NCI-H774 (cell line): Measurements from ENCODE around the gene KPTN.

Experiments used
- DNase-seq: peaks from one replicate; lab custom pipeline; 2025; lab: John Stamatoyannopoulos, UW

The KPTN gene

GRCh38 chr19:47508721-47509120 is 24.7 kb upstream of the KPTN start:
- DNase-seq = no peak

- no peak for DNase-seq
Measured at GRCh38 chr19:47507924-47508553, 24.0 kb upstream of the KPTN start.

DNA sequence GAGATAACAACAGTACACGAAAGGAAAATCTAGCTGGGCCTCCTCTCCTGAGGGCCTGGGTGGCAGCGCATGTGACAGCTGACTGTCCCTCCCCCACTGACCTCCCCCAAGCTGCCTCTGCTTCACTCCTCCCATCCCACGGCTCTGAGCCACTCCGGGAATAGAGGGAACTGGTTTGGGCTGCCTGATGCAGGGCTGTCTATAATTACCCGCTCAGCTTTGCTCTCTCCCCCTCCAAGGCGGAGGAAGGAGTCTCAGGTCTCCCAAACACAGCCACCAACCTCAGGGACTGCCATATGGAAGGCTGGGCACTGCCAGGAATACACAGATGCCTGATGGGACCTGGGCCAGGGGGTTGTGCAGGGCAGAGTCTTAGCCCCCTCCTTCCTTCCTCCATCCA is 23.0 kb upstream of the KPTN start:
- DNase-seq = no peak

GRCh38 chr19:47506459-47506858 is 22.4 kb upstream of the KPTN start:
- no peak for DNase-seq

DNA sequence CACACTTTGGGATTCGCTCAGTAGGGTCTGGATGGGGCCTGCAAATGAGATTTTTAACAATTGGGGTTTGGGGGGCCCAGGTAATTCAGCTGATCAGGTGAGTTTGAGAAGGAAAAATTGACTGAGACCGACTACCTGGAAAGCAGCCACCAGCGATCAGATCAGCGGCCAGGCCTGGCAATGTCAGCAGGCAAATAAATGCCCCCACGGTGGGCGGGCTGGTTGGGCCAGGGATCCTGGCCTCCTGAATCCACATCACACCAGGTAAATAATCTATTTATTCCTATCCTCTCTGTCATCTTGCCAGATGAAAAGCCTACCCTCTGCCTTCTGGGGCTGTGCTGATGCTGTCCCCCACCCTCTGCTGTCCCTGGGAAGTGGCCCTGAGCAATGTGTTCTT is 21.5 kb upstream of the KPTN start:
- DNase-seq = no peak

GRCh38 chr19:47503826-47504150 is 19.8 kb upstream of the KPTN start:
- no peak for DNase-seq

GRCh38 chr19:47503130-47503825 is 19.3 kb upstream of the KPTN start:
- no peak for DNase-seq

DNA sequence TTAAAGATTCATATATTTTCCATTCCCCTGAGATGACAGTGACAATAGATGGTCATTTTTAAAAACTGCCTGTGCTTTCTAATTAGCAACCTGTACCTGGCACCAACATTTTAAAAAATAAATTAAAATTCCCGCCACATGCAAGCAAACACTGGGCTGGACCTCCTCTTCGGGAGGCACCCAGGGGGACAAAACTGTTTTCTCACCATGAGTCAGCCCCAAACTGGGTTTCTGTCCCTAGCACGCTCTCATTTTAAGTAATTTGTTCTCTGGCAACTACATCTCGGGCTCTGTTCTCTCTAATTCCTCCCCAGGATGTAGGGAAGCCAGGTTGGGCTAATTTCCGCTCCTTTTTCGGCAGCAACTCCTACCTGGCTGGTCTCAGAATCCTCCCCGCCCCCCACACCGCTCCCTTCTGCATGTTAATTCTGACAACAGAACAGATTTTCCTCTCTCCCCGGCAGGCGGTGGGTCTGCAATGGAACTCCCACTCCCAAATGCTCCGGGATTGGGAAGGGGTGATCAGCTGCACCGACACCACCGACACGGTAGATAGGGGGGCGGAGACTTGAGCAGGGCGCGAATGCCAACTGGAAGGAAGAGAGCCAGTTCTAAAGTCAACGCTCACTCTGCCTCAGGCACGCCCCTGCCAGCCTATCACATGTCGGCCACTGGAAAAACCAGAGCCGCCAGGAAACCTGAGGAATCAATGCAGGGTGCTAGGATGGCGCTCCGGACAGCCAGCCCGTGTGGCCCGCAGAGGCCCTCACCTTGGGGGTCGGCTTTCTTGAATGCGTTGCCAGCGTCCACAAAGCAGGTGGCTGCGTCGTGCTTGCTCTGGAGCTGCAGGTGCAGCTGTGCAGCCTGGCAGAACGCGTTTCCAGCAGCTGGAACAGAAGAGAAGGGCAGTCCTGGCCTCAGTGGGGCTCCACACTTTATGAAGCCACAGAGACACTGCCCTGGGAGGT is 16.1 kb upstream of the KPTN start:
- no peak for DNase-seq

DNA sequence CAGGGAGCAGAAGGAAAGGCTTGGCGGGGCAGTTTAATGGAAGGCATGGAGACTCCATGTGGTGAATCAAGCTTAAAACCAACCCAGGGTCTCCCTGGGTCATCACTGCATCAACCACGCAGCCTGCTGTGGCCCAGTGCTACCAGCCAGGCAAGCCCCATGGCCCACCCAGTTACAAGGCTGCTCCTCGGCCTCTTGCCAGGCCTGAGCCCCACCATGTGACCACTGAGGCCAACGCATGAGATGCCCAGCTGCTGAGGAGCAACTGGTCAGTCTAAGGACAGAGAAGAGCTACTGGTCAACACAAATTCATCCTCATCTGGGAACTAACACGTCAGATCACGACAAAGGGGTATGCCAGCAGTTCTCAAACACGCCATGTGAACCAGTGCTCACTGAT is 15.4 kb upstream of the KPTN start:
- DNase-seq = no peak

- no peak for DNase-seq
Measured at GRCh38 chr19:47498561-47498960, 14.5 kb upstream of the KPTN start.

DNA sequence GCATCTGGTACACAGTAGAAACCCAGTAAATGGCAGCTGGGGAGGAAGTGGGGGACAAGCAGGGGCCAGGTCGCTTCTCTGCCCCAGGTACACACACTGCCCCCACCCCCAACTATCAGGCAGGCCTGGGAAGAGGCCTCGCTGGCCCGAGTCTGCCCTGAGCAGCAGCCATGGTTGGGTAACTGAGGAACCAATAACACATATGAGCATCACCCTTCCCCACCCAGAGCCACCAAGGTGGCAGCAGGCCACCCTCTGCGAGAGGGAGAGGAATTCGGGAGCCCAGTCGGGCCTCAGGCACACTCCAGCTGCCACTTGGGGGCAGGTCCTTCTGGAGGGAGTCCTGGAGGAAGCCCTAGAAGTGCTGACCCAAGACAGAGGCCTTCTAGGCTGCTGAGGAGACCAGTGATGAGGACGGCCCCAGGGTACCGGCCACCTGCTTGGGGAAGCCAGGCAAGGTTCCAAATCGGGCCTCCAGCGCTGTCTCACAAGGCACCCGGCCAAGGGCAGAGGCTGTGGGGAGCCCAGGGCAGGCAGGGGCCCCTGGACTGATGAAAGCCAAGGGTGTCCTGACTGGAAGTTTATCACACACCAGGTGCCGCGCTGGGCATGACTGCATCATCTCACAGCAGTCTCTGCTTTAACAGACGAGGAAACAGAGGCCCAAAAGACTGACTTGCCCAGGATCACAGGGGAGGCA is 14.0 kb upstream of the KPTN start:
- no peak for DNase-seq

DNA sequence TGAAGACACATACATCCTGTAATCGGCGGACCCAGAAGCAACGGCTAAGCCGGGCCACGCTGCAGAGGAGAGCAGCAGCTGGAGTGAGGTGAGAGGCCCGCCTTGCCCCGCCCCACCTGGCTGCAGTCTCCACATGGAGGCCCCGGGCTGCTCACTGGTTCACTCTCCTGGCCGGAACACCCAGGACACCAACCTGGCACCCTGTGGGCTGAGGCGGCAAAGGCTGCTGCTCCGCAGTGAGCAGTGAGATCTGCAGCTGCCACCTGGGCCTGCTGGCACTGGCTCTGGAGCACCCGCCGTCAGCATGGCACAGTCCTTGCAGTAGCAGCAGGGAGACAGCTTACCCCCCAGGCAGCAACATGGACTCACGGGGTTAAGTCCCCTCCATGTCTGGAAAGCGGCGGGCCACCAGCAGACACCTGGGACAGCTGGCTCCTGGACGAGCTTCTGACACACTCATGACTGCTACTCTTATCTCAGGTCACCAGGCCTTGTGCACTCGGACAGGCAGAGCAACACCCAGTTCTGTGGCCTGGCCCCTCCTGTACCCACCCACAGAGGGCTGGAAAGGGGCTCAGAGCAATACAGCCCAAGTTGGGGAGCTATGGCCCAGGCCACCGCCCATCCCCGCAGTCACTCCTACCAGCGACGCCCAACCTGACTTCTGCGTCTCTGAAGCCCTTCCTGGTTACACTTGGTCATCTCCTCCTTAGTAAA is 13.2 kb upstream of the KPTN start:
- no peak for DNase-seq

DNA sequence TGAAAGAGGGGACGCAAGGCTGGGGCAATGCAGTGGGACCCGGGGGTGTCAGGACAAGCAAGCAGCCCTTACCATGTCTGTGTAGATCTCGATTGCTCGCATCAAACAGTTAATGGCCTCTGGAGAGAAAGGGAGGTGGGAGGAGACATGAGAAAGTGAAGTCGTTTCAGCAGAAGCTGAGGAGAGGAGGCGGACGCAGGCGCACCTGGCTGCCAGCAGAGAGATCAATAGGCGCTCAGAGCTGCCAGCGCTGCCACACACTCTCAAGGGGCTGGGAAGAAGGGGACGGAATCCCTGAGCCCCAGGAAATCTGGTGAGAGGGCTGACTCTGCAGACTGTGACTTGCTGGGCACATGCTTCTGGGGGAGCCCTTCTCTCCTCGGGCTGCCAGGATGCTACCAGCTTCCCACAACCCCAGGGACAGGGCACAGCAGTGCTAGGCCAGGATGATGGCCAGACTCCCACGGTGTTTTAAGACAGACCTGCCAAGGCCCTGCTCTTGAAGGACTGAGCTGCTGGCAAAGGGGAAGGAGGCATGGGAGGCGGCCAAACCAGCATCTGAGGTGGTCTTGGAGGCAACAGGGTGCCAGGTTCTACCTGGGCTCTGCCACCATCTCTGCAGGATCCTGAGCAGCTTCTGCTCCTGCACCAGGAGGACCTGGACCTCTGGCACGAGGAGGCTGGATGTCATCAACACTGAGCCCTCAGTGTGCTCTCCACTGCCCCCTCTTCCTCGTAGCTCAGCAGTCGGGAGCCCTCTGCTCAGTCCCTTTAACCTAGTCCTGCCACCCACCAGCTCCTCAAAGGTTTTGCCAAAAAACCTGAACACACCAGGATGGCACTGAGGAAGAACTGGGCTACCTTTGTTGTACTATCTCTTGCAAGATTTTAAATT is 11.7 kb upstream of the KPTN start:
- DNase-seq = no peak

- no peak for DNase-seq
Measured at GRCh38 chr19:47494729-47495128, 10.7 kb upstream of the KPTN start.

DNA sequence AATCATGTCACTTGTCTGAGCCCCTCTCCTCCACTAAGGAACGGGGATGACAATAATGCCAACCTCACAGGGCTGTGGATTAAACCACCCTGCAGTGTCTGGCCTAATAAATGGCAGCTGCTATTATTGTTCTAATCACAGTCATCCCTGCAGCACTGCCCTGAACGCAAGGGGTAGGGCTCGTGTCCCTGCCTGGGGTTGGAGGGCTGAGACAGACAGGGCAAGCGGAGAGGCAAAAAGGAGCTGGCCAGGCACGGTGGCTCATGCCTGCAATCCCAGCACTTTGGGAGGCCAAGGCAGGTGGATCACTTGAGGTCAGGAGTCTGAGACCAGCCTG is 10.2 kb upstream of the KPTN start:
- no peak for DNase-seq

- DNase-seq = no peak
Measured at GRCh38 chr19:47493378-47494210, 9.6 kb upstream of the KPTN start.

GRCh38 chr19:47492571-47493377 is 8.8 kb upstream of the KPTN start:
- no peak for DNase-seq

DNA sequence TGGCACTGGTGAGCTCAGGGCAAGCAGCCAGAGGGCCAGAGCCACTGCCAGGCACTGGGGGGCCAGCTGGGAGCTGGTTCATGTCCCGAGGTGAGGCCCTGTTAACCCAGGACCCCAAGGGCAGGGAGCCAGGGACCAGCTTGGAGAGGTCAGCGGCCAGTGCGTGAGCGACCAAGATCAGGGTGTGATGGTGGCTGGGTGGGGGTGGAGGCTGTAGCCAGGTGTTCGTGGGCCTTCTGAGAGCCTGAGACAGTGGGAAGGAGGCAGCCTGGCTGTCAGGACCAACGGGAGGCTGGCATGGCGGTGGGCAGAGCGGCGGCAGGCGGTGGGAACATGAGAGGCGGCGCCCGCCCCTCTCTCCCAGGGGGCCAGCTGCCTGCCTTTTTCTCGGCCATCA is 8.1 kb upstream of the KPTN start:
- no peak for DNase-seq
